NCI-H1436 treated with DMSO at 0.1 percent for 48 hours (cell line): ENCODE measurements around the gene WASF2.
"Not testable (repeated sequence)": the region's sequence is repeated elsewhere in the genome, so short reads cannot be mapped to it uniquely, and the experiment has no call there.

Source experiments
- DNase-seq: peaks from one replicate; lab custom pipeline; 2025; lab: John Stamatoyannopoulos, UW

The WASF2 gene, protein sequence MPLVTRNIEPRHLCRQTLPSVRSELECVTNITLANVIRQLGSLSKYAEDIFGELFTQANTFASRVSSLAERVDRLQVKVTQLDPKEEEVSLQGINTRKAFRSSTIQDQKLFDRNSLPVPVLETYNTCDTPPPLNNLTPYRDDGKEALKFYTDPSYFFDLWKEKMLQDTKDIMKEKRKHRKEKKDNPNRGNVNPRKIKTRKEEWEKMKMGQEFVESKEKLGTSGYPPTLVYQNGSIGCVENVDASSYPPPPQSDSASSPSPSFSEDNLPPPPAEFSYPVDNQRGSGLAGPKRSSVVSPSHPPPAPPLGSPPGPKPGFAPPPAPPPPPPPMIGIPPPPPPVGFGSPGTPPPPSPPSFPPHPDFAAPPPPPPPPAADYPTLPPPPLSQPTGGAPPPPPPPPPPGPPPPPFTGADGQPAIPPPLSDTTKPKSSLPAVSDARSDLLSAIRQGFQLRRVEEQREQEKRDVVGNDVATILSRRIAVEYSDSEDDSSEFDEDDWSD

DNA sequence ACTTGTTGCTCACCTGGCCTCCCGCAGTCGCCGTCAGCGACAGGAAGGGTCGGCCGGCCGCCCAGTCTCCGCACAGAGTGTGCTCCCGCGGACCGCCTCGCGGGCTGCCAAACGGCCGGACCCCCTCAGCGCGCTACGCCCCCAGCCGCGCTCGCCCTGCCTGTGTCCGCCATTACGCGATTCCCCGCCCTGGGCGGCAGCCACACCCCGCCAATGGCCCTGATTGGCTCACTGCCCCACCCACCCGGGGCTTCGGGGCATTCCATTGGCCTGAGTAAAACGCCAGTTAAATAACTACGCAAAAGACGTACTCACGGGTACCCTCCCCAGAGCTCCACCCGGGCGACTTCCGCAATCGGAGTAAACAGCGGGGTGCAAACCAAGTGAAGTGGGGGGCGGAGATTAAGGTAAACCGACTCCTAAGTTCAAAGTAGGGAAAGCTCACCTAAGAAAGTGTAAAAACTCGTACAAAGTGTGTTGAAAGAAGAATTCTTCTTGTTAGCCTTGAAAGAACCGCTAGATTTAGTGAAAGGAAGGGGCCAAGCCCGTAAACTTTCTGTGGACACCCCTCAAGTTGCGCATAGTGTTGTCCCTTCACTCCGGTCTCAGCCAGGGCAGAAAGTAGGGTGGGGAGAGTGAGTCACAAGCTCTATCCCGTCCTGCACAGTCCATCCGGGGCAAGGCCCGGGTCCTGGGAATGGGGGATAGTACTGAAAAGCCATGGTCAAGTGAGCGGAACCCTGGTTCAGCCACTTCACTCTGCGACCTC is at the start of gene WASF2:
WASF2 (minus strand) TSS at position 195 of the 769 bp plus-strand sequence. CDS start 61,277 bp downstream, outside the sequence.
- peak; percentile 87 for DNase-seq

GRCh38 chr1:27538793-27539192 is 48.8 kb upstream of the WASF2 start:
- no peak for DNase-seq

- not testable (repeated sequence) for DNase-seq
Observed at GRCh38 chr1:27538305-27538676, 48.3 kb upstream of the WASF2 start.

- no peak for DNase-seq
Observed at GRCh38 chr1:27536767-27537166, 46.8 kb upstream of the WASF2 start.

DNA sequence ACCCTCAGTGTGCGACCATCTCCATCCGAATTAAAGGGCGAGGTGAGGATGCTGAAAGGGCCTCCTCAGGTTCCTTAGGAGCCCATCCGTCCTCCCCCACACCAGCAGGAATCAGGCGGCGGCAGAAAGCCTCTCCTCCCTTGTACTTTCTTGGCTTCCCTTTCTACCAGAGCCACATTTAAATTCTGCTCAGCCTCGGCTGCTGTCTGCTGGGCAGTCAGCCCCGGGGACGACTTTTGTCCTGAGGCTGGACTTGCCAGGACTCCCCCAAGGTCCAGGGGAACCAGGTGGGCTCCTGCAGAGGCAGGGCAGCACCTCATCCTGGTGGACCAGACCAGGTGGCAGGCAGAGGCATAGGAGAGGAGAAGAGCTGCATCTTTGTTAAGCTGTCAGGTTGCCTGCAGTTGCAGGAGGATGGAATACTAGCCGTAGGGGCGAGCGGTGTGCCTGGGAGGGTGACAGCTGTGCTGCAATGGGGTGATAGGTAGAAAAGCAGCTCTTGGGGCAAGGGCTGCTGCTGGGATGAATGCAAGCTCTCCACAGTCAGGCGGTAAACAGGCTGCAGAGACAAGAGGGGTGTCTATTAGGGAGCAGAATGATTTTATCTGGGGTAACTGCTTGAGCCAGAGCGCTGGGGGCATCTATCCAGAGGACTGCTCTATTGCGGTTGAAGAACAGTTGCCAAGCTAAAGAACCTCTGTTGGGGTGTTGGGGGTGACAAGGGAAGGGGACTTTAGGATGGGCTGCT is 46.2 kb upstream of the WASF2 start:
- no peak for DNase-seq

GRCh38 chr1:27535386-27535785 is 45.4 kb upstream of the WASF2 start:
- DNase-seq: no peak

- DNase-seq: no peak
Observed at GRCh38 chr1:27531959-27532685, 42.2 kb upstream of the WASF2 start.

DNA sequence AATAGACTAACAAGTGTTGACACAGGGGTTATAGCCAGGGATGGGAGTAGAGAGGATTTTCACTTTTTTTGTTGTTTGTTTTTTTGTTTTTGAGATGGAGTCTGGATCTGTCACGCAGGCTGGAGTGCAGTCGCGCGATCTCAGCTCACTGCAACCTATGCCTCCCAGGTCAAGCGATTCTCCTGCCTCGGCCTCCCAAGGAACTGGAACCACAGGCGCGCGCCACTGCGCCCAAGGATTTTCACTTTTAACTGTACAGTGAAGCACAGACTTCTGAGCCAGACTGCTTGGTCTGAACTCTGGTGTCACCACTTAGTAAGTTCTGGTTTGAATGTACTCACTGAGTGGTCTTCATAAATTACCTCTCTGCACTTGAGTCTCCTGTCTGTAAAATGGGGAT is 40.2 kb upstream of the WASF2 start:
- no peak for DNase-seq

DNA sequence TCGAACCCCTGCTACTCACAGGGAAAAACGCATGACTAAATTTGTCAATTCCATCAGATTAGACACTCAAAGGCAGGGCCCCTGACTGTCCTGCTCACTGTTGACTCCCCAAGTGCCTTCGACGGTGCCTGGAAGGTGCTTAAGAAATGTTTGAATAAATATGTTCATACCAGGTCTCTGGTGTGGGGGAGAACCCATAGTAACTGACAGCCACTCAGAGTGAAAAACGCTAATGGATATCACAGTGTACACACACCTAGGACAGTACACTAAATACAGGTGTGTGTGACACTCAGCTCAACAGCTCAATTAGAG is 39.7 kb upstream of the WASF2 start:
- DNase-seq: no peak

DNA sequence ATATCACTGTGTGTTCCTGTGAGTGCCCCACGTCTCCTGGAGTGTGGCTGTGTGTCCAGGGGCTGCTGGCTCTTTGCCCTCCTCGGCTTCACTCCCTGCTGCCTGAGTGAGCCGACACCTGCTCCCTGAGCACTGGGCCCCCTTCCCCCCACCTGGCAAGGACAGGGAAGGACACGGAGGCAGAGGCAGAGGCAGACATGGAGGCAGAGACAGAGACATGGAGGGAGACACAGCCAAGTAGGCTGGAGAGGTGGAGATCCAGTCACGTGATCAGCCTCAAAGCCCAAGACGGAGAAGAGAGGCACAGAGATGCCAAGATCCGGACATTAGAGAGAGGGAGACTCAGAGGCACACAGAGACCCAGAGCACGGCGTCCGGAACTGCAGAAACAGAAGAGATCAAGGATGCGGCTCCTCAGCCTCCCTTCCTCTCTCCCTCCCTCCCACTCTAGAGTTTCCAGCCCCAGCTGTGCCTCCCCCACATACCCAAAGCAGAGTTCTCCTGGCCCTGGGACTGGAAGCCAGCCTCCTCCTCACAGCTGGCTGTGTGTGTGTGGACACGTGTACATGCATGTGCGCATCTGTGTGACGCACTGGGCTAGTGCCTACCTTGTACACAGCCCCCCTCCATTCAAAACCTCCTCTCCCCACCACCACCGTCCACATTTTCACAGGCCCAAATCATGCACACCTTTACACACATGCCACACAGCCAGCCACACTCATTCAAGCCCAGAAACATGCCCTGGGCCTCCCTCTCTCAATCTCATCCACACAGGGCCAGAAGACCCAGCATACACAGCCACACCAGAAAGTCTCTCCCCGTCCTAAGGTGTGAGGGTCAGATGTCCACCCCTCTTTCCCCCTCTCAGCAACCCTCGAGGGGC is 39.1 kb upstream of the WASF2 start:
- DNase-seq: no peak

GRCh38 chr1:27527890-27528817 is 38.2 kb upstream of the WASF2 start:
- no peak for DNase-seq

DNA sequence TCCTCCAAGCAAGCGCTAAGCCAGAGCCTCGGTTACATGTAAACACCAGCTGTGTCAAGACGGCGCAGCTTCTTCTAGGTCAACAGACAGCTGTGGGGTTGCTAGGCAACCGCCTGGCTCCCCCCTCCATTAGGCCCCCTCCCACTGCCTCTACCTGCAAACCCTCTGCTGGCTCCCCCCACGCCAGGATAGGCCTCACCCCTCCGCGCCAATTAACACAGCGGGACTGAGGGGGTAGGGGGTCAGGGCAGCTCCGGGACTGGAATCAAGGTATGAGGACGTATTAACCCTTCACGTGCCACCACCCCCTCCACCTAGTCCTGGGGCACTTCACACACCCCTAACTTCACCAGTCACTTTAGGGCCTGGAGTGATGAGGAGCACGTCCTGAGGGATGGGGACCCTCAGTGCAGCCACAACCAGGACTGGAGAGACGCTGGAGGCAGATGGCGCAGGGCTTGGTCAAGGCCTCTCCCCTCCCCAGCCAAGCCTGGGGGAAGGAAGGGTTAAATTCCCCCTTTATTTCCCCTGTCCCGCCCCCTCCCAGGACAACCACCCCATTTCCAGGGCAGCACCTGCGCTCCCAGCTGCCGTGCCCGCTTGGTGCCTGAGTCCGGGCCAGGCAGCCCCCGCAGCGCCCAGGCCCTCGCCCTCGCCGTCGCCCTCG is 37.4 kb upstream of the WASF2 start:
- peak; percentile 71 for DNase-seq

- no peak for DNase-seq
Observed at GRCh38 chr1:27526569-27527222, 36.7 kb upstream of the WASF2 start.

DNA sequence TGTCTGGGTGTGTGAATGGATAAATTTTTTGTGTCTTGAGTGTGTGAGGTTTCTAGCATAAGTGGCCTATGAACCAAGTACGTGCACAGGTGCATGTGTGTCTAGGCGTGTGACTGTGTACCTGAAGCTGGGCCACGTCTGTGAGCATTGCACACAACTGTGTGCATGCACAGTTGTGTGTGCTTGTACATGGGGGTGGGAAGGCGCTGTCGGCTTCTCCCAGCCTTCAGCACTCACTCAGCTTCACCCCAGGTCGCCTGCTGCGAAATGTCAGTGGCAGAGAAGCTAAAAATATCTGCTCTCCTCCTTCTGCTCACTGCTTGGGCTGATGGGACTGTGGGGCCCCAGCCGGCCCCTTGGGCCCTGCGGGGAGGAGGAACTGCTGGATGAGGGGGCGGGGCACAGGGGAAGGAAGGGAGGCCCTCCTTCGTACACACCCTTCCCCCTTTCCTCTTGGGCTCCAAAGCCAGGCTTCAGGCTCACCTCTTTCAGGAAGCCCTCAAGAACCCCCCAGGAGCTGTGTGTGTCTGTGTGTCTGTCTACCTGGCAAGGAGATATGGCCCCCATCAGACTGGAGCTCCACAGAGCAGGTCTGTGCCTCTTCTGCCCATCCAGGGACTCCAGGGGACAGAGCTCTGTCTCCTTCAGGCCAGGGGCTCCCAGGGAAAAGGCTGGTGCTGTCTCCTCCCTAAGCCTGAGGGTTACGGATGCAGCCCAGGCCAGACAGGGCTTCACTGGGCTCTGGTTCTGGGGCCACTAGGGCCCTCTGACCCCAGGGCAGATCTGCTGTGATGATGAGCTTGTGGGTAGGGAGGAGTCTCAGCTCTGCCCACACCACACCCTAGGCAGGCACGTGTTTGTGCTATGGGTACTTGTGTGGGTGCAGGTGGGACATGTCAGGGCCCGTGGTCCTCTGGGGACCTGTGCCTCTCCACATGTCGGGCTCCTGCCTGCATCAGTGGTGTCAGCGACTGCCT is 35.6 kb upstream of the WASF2 start:
- DNase-seq: peak; percentile 19

GRCh38 chr1:27523337-27524020 is 33.5 kb upstream of the WASF2 start:
- DNase-seq: no peak

GRCh38 chr1:27522432-27523336 is 32.7 kb upstream of the WASF2 start:
- no peak for DNase-seq
